Activated B cell treated with CpG ODN at 0.5 μM for 24 hours (primary cell): ENCODE measurements around the gene SPIRE2. TPM values are rescaled to one million over a fixed set of nuclear protein-coding genes. Genes with fewer than 3 reads are reported as not detected.

Source experiments
- ATAC-seq: fragments of 200-7000 bp; cut with Tn5 transposase; one replicate; pipeline ENCODE4 v1.10.0; 2021; ENCODE audit warnings: low read depth, mild to moderate bottlenecking, moderate library complexity
- CTCF ChIA-PET: fragments of 350-600 bp; sonication (Branson Sonifier 250); formaldehyde crosslinking; loops from one replicate; lab custom pipeline; 2021; ENCODE audit warnings: antibody characterized with exemption; lab: Charles Lee
- POLR2A ChIA-PET: fragments of 350-600 bp; sonication (Branson Sonifier 250); formaldehyde crosslinking; loops from one replicate; lab custom pipeline; 2021; ENCODE audit warnings: antibody characterized with exemption; lab: Charles Lee
- DNase-seq: peaks from one replicate; pipeline ENCODE4 v3.0.0; 2022
- H3K27ac Mint-ChIP-seq: one replicate; pipeline ENCODE4 v1.8.0; 2020; ENCODE audit warnings: mixed read lengths
- H3K27me3 Mint-ChIP-seq: one replicate; pipeline ENCODE4 v1.8.0; 2021; ENCODE audit warnings: mixed read lengths
- H3K36me3 Mint-ChIP-seq: one replicate; pipeline ENCODE4 v1.8.0; 2021; ENCODE audit warnings: low read depth, mixed read lengths
- H3K4me1 Mint-ChIP-seq: one replicate; pipeline ENCODE4 v1.8.0; 2021; ENCODE audit warnings: mixed read lengths
- H3K4me3 Mint-ChIP-seq: one replicate; pipeline ENCODE4 v1.8.0; 2020; ENCODE audit warnings: mild to moderate bottlenecking, mixed read lengths
- H3K9me3 Mint-ChIP-seq: one replicate; pipeline ENCODE4 v1.8.0; 2020; ENCODE audit warnings: mixed read lengths
- intact Hi-C: fragments of 100-400 bp; cut with micrococcal nuclease; formaldehyde crosslinking; loops from one replicate; pipeline ENCODE4 v1.15.1; 2024
- total RNA-seq: library from RNA; stranded (reverse); gene quantifications from 2 replicates; pipeline ENCODE4 v1.2.3, GENCODE V29; 2022
- TF ChIP-seq, protein P1 (sequence below): fragments of 200-600 bp; IDR thresholded peaks from one replicate; pipeline ENCODE4 v1.8.0; 2022; ENCODE audit warnings: antibody characterized with exemption, mild to moderate bottlenecking

Gene SPIRE2
- total RNA-seq, 1 donor from 2014 or later: 1.2 TPM

DNA sequence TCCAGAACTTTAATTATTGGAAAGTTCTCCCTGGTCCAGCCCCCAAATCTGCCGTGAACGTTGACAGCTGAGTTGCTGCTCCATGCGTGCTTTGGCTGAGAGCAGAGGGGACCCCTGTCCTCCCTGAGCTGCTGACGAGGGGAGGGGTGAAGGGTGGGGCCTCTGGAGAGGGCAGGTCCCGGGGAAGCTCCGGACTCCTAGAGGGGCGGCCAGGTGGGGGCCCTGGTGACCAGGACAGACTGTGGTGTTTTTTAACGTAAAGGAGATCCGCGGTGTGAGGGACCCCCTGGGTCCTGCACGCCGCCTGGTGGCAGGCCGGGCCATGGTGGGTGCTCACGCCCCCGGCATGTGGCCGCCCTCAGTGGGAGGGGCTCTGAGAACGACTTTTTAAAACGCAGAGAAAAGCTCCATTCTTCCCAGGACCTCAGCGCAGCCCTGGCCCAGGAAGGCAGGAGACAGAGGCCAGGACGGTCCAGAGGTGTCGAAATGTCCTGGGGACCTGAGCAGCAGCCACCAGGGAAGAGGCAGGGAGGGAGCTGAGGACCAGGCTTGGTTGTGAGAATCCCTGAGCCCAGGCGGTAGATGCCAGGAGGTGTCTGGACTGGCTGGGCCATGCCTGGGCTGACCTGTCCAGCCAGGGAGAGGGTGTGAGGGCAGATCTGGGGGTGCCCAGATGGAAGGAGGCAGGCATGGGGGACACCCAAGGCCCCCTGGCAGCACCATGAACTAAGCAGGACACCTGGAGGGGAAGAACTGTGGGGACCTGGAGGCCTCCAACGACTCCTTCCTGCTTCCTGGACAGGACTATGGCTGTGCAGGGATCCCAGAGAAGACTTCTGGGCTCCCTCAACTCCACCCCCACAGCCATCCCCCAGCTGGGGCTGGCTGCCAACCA lies 90.4 kb downstream of the SPIRE2 start, which contains the start of gene MC1R:
MC1R (plus strand) TSS at position 410 of the 895 bp plus-strand sequence; CDS start at position 807, 397 bp downstream.
- ChIA-PET POLR2A (interaction anchor here (1.2 to 1.3 kb wide), 3 partner anchors 29 to 63 kb away, joined by 3 to 4 read pairs (median 3); partner anchors contain the start of gene DEF8), CTCF (interaction anchor here (0.9 to 1.8 kb wide), 3 partner anchors 8 to 213 kb away, joined by 3 to 6 read pairs (median 3); no protein-coding TSS in a partner anchor)
- H3K27ac Mint-ChIP-seq: no peak within 1 kb of the TSS
- TF ChIP-seq, protein P1, sequence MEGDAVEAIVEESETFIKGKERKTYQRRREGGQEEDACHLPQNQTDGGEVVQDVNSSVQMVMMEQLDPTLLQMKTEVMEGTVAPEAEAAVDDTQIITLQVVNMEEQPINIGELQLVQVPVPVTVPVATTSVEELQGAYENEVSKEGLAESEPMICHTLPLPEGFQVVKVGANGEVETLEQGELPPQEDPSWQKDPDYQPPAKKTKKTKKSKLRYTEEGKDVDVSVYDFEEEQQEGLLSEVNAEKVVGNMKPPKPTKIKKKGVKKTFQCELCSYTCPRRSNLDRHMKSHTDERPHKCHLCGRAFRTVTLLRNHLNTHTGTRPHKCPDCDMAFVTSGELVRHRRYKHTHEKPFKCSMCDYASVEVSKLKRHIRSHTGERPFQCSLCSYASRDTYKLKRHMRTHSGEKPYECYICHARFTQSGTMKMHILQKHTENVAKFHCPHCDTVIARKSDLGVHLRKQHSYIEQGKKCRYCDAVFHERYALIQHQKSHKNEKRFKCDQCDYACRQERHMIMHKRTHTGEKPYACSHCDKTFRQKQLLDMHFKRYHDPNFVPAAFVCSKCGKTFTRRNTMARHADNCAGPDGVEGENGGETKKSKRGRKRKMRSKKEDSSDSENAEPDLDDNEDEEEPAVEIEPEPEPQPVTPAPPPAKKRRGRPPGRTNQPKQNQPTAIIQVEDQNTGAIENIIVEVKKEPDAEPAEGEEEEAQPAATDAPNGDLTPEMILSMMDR: no peak
- peaks cover 17% of the 10 kb centered on the region for H3K27me3 Mint-ChIP-seq
- H3K4me3 Mint-ChIP-seq: peak within 1 kb of the TSS; percentile 66
- peak; percentile 40 for DNase-seq
- no peaks in the 10 kb centered on the region for H3K36me3 Mint-ChIP-seq
- no peaks in the 10 kb centered on the region for H3K9me3 Mint-ChIP-seq
- H3K4me1 Mint-ChIP-seq: peaks cover 28% of the 10 kb centered on the region
- intact Hi-C loops: loop anchor here (1.0 to 2.0 kb wide), 2 partner anchors 30 to 100 kb away; partner anchors contain the start of genes DBNDD1 and DEF8
- ATAC-seq: peak; percentile 29

DNA sequence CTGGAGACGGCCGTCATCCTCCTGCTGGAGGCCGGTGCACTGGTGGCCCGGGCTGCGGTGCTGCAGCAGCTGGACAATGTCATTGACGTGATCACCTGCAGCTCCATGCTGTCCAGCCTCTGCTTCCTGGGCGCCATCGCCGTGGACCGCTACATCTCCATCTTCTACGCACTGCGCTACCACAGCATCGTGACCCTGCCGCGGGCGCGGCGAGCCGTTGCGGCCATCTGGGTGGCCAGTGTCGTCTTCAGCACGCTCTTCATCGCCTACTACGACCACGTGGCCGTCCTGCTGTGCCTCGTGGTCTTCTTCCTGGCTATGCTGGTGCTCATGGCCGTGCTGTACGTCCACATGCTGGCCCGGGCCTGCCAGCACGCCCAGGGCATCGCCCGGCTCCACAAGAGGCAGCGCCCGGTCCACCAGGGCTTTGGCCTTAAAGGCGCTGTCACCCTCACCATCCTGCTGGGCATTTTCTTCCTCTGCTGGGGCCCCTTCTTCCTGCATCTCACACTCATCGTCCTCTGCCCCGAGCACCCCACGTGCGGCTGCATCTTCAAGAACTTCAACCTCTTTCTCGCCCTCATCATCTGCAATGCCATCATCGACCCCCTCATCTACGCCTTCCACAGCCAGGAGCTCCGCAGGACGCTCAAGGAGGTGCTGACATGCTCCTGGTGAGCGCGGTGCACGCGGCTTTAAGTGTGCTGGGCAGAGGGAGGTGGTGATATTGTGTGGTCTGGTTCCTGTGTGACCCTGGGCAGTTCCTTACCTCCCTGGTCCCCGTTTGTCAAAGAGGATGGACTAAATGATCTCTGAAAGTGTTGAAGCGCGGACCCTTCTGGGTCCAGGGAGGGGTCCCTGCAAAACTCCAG lies 91.5 kb downstream of the SPIRE2 start:
- Mint-ChIP-seq H3K4me1 (peaks cover 32% of the 10 kb centered on the region), H3K27ac (no peak overlapping the region), H3K4me3 (peak overlapping the region; percentile 15), H3K36me3 (no peaks in the 10 kb centered on the region), H3K9me3 (no peaks in the 10 kb centered on the region), H3K27me3 (peaks cover 20% of the 10 kb centered on the region)
- DNase-seq (peak; percentile 12), ATAC-seq (no peak)
- ChIA-PET POLR2A (no interaction called here), CTCF (interaction anchor here (1.8 kb wide), 1 partner anchor 10 kb away, joined by 6 read pairs; no protein-coding TSS in a partner anchor)
- TF ChIP-seq, protein P1: no peak
- intact Hi-C loops: loop anchor here (2.0 kb wide), 1 partner anchor 99 kb away; the partner anchor contains the start of gene DBNDD1

DNA sequence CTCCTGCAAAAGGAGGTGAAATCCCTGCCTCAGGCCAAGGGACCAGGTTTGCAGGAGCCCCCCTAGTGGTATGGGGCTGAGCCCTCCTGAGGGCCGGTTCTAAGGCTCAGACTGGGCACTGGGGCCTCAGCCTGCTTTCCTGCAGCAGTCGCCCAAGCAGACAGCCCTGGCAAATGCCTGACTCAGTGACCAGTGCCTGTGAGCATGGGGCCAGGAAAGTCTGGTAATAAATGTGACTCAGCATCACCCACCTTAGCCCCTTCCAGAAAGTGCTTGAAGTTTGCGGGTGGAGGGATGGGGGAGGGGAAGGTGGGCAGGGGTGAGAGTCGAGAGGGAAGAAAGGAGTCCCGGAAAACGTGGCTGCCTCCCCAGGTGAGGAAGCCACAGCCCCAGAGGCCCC lies 92.4 kb downstream of the SPIRE2 start:
- intact Hi-C loops: no loop called here
- no peak for ATAC-seq
- no peak overlapping the region for H3K4me3 Mint-ChIP-seq
- ChIA-PET POLR2A (no interaction called here), CTCF (no interaction called here)
- H3K36me3 Mint-ChIP-seq: no peaks in the 10 kb centered on the region
- no peaks in the 10 kb centered on the region for H3K9me3 Mint-ChIP-seq
- no peak for DNase-seq
- no peak overlapping the region for H3K27ac Mint-ChIP-seq
- peaks cover 20% of the 10 kb centered on the region for H3K27me3 Mint-ChIP-seq
- TF ChIP-seq, protein P1: no peak
- peaks cover 38% of the 10 kb centered on the region for H3K4me1 Mint-ChIP-seq

Other genes starting within 250 kb of the SPIRE2 start
- gene DPEP1, start 214.8 kb upstream of the SPIRE2 start, total RNA-seq: not detected in 2 replicates
- 89.8 and 98.7 TPM in 2 replicates for gene CHMP1A, start 170.8 kb upstream of the SPIRE2 start, total RNA-seq
- 8.5 TPM in 2 replicates for gene SPATA33, start 170.6 kb upstream of the SPIRE2 start, total RNA-seq
- gene CDK10, start 141.8 kb upstream of the SPIRE2 start, total RNA-seq: 67.9 and 76.1 TPM in 2 replicates
- 6.9 and 7.0 TPM in 2 replicates for gene SPATA2L, start 126.8 kb upstream of the SPIRE2 start, total RNA-seq
- 6.6 and 7.4 TPM in 2 replicates for gene VPS9D1, start 107.6 kb upstream of the SPIRE2 start, total RNA-seq
- 43.8 and 52.0 TPM in 2 replicates for gene ZNF276, start 106.9 kb upstream of the SPIRE2 start, total RNA-seq
- 27.7 and 33.7 TPM in 2 replicates for gene FANCA, start 11.8 kb upstream of the SPIRE2 start, total RNA-seq
- gene TCF25, start 45.1 kb downstream of the SPIRE2 start, total RNA-seq: 256 and 273 TPM in 2 replicates
- gene MC1R, start 90.4 kb downstream of the SPIRE2 start, total RNA-seq: 4.8 and 6.8 TPM in 2 replicates
- 0.33 and 0.42 TPM in 2 replicates for gene TUBB3, start 94.9 kb downstream of the SPIRE2 start, total RNA-seq
- 45.2 and 51.5 TPM in 2 replicates for gene DEF8, start 120.3 kb downstream of the SPIRE2 start, total RNA-seq
- 0.32 and 0.47 TPM in 2 replicates for gene DBNDD1, start 191.0 kb downstream of the SPIRE2 start, total RNA-seq
- gene PRDM7, start 248.9 kb downstream of the SPIRE2 start, total RNA-seq: not detected in 2 replicates